NAMALWA (cell line): Measurements from ENCODE around the gene CFAP157.
"Not testable (repeated sequence)": the region's sequence is repeated elsewhere in the genome, so short reads cannot be mapped to it uniquely, and the experiment has no call there.

Experiments used
- DNase-seq: peaks from one replicate; pipeline ENCODE4 v3.0.0-alpha.2; 2015; ENCODE audit warnings: low spot score

The CFAP157 gene

GRCh38 chr9:127735530-127736185, 28.9 kb downstream of the CFAP157 start:
- DNase-seq = no peak

GRCh38 chr9:127738666-127739065, 31.9 kb downstream of the CFAP157 start:
- DNase-seq = no peak

GRCh38 chr9:127739614-127740330, 33.0 kb downstream of the CFAP157 start:
- DNase-seq = no peak

- DNase-seq = no peak
Observed at GRCh38 chr9:127741831-127742434, 35.1 kb downstream of the CFAP157 start.

- DNase-seq = peak; percentile 42
Observed at GRCh38 chr9:127742435-127743088, 35.8 kb downstream of the CFAP157 start.

- DNase-seq = no peak
Observed at GRCh38 chr9:127744398-127745110, 37.8 kb downstream of the CFAP157 start.

GRCh38 chr9:127746959-127747569, 40.3 kb downstream of the CFAP157 start:
- no peak for DNase-seq

- no peak for DNase-seq
Observed at GRCh38 chr9:127749090-127749787, 42.5 kb downstream of the CFAP157 start.

GRCh38 chr9:127751269-127752054, 44.7 kb downstream of the CFAP157 start:
- DNase-seq = no peak

- no peak for DNase-seq
Observed at GRCh38 chr9:127753148-127753547, 46.4 kb downstream of the CFAP157 start.

- DNase-seq = no peak
Observed at GRCh38 chr9:127753622-127754021, 46.8 kb downstream of the CFAP157 start.

GRCh38 chr9:127754099-127755060, 47.6 kb downstream of the CFAP157 start:
- no peak for DNase-seq

GRCh38 chr9:127755061-127756060, 48.6 kb downstream of the CFAP157 start:
- no peak for DNase-seq

- no peak for DNase-seq
Observed at GRCh38 chr9:127756233-127756632, 49.4 kb downstream of the CFAP157 start.

GRCh38 chr9:127756776-127757175, 50.0 kb downstream of the CFAP157 start:
- DNase-seq = not testable (repeated sequence)

GRCh38 chr9:127758843-127759242, 52.1 kb downstream of the CFAP157 start:
- DNase-seq = no peak

GRCh38 chr9:127761061-127761460, 54.3 kb downstream of the CFAP157 start:
- DNase-seq = no peak

GRCh38 chr9:127761491-127761956, 54.7 kb downstream of the CFAP157 start:
- no peak for DNase-seq
